HepG2 (cell line): ENCODE measurements around the gene P2RY6. TPM values are rescaled to one million over a fixed set of nuclear protein-coding genes. Genes with fewer than 3 reads are reported as not detected.

Experiments
- ATAC-seq: fragments of 200-7000 bp; cut with Tn5 transposase; 3 replicates; pipeline ENCODE4 v1.9.1; 2020; ENCODE audit warnings: mild to moderate bottlenecking, moderate library complexity
- Bru-seq: library from RNA; stranded (reverse); fragments of 400-500 nt; gene quantifications from one replicate; lab custom pipeline; 2021; lab: Mats Ljungman, UMichigan
- BruChase-seq, 2 experiments: library from RNA; stranded (reverse); fragments of 400-500 nt; gene quantifications; one replicate each; lab custom pipeline; 2021; lab: Mats Ljungman, UMichigan
- BruUV-seq: library from RNA; stranded (reverse); fragments of 400-500 nt; replicated peaks from 2 replicates; lab custom pipeline; 2021; lab: Mats Ljungman, UMichigan
- CTCF ChIA-PET: fragments of 300-600 bp; formaldehyde crosslinking; extraction: SDS; loops from one replicate; lab custom pipeline; 2021; ENCODE audit warnings: low total read pairs, inconsistent platforms, low intra/inter-chr PET ratio; lab: Yijun Ruan, JAX
- POLR2A ChIA-PET: fragments of 350-600 bp; sonication (Branson Sonifier 250); formaldehyde crosslinking; loops from one replicate; lab custom pipeline; 2020; ENCODE audit warnings: antibody characterized with exemption, inconsistent platforms; lab: Yijun Ruan, JAX
- DNase-seq: peaks from one replicate; pipeline ENCODE4 v3.0.0-alpha.2; 2015; ENCODE audit warnings: low spot score
- FAIRE-seq: peaks from 3 replicates; lab custom pipeline; 2011; peaks lifted over from hg19 to GRCh38; lab: Jason Lieb, UNC
- H2AFZ ChIP-seq: one replicate; pipeline ENCODE4 v1.6.1; 2011; ENCODE audit warnings: low read length, inconsistent platforms
- H3K27ac ChIP-seq: fragments of 300-600 bp; 3 replicates; pipeline ENCODE4 v1.8.0; 2011; ENCODE audit warnings: mixed run types, mild to moderate bottlenecking, mixed read lengths, low read length, inconsistent platforms; ENCODE audit not compliant: insufficient read depth; ENCODE audit errors: extremely low read length
- H3K27me3 ChIP-seq, 2 experiments: fragments of 200-600 bp in 1 of 2; 2 replicates in 1 of 2; 3 replicates in 1 of 2; pipeline versions ENCODE4 v1.6.0 to v1.8.0; 2011; ENCODE audit warnings: low read length in 2 of 2, mild to moderate bottlenecking in 2 of 2, moderate library complexity in 2 of 2, inconsistent platforms in 1 of 2; ENCODE audit not compliant: insufficient read depth in 2 of 2, control insufficient read depth in 1 of 2
- H3K36me3 ChIP-seq, 2 experiments: fragments of 200-600 bp in 1 of 2; replicated peaks in 1 of 2; 2 replicates in 1 of 2; 3 replicates in 1 of 2; pipeline versions ENCODE4 v1.5.1 to v1.8.0; 2011; ENCODE audit warnings: low read length in 2 of 2, inconsistent platforms in 1 of 2; ENCODE audit not compliant: insufficient read depth in 2 of 2, control insufficient read depth in 1 of 2
- H3K4me1 ChIP-seq: 2 replicates; pipeline ENCODE4 v1.5.1; 2012; ENCODE audit warnings: low read length, inconsistent platforms; ENCODE audit not compliant: insufficient read depth
- H3K4me2 ChIP-seq: 2 replicates; pipeline ENCODE4 v1.6.0; 2011; ENCODE audit warnings: low read depth, low read length, inconsistent platforms
- H3K4me3 ChIP-seq, 3 experiments: fragments of 200-600 bp in 1 of 3; sonication (generic), shearing (Covaris generic) in 1 of 3; replicated peaks in 1 of 3; 2 replicates each; pipeline ENCODE4 v1.5.1; 2011 to 2016; ENCODE audit warnings: low read length in 3 of 3, inconsistent platforms in 2 of 3, low read depth in 2 of 3, mild to moderate bottlenecking in 2 of 3, control low read depth in 1 of 3, mixed read lengths in 1 of 3; ENCODE audit not compliant: insufficient read depth in 1 of 3
- H3K79me2 ChIP-seq: one replicate; pipeline ENCODE4 v1.6.1; 2011; ENCODE audit warnings: low read length, inconsistent platforms; ENCODE audit not compliant: insufficient read depth
- H3K9ac ChIP-seq: 2 replicates; pipeline ENCODE4 v1.6.0; 2011; ENCODE audit warnings: mild to moderate bottlenecking, low read depth, low read length, inconsistent platforms; ENCODE audit not compliant: insufficient read depth
- H3K9me3 ChIP-seq: 2 replicates; pipeline ENCODE4 v1.5.1; 2012; ENCODE audit warnings: mild to moderate bottlenecking, low read length
- H4K20me1 ChIP-seq: 2 replicates; pipeline ENCODE4 v1.6.0; 2011; ENCODE audit warnings: inconsistent platforms, mild to moderate bottlenecking, low read length, moderate library complexity; ENCODE audit not compliant: insufficient read depth
- FOSL2 ChIP-seq: sonication (generic); formaldehyde crosslinking; IDR thresholded peaks from 2 replicates; pipeline ENCODE4 v1.4.0; 2020; ENCODE audit warnings: missing genetic modification reagents
- HDAC2 ChIP-seq: sonication (generic); formaldehyde crosslinking; IDR thresholded peaks from 2 replicates; pipeline ENCODE4 v1.4.0; 2020; ENCODE audit warnings: missing genetic modification reagents
- MAFK ChIP-seq, 2 experiments: IDR thresholded peaks in 1 of 2; conservative IDR thresholded peaks in 1 of 2; 2 replicates each; pipeline ENCODE4 v1.6.1; 2011; ENCODE audit warnings: improper control_type of control experiment in 2 of 2, low read length in 2 of 2
- NR2F6 ChIP-seq, 2 experiments: IDR thresholded peaks; 2 replicates each; pipeline ENCODE4 v1.6.1; 2016; ENCODE audit warnings: antibody characterized with exemption in 1 of 2, mild to moderate bottlenecking in 1 of 2
- POLR2A ChIP-seq, 2 experiments: IDR thresholded peaks; 2 replicates each; pipeline ENCODE4 v1.6.1; 2011; ENCODE audit warnings: low read depth in 2 of 2, low read length in 2 of 2, mild to moderate bottlenecking in 1 of 2, moderate library complexity in 1 of 2; ENCODE audit not compliant: insufficient read depth in 1 of 2
- SAP130 ChIP-seq: IDR thresholded peaks from 2 replicates; pipeline ENCODE4 v1.6.1; 2016; ENCODE audit warnings: low read depth
- SP1 ChIP-seq, 2 experiments: fragments of 450-650 bp in 1 of 2; sonication (generic) in 1 of 2; formaldehyde crosslinking in 1 of 2; IDR thresholded peaks; 2 replicates each; pipeline versions ENCODE4 v1.4.0 to v1.6.1; 2016 to 2020; ENCODE audit warnings: missing genetic modification reagents in 1 of 2
- THAP7 ChIP-seq: sonication (generic); formaldehyde crosslinking; IDR thresholded peaks from 2 replicates; pipeline ENCODE4 v1.8.1; 2023; ENCODE audit warnings: mild to moderate bottlenecking, missing genetic modification reagents
- ZMYM3 ChIP-seq: sonication (generic); formaldehyde crosslinking; IDR thresholded peaks from 2 replicates; pipeline ENCODE4 v1.5.1; 2020; ENCODE audit warnings: mild to moderate bottlenecking, missing genetic modification reagents
- ZNF275 ChIP-seq: sonication (generic); formaldehyde crosslinking; IDR thresholded peaks from 2 replicates; pipeline ENCODE4 v1.8.0; 2022; ENCODE audit warnings: missing genetic modification reagents, mild to moderate bottlenecking, inconsistent platforms, borderline replicate concordance
- ZNF276 ChIP-seq: sonication (generic); formaldehyde crosslinking; IDR thresholded peaks from 2 replicates; pipeline ENCODE4 v1.4.0; 2020; ENCODE audit warnings: mild to moderate bottlenecking, low read depth, missing genetic modification reagents
- ZNF552 ChIP-seq: sonication (generic); formaldehyde crosslinking; IDR thresholded peaks from 2 replicates; pipeline ENCODE4 v1.9.0; 2022; ENCODE audit warnings: missing genetic modification reagents, mild to moderate bottlenecking, borderline replicate concordance
- ZNF616 ChIP-seq: sonication (generic); formaldehyde crosslinking; IDR thresholded peaks from 2 replicates; pipeline ENCODE4 v1.5.0; 2020; ENCODE audit warnings: low read depth, mild to moderate bottlenecking, missing genetic modification reagents
- ZNF747 ChIP-seq: sonication (generic); formaldehyde crosslinking; IDR thresholded peaks from 2 replicates; pipeline ENCODE4 v1.8.1; 2023; ENCODE audit warnings: missing genetic modification reagents, mild to moderate bottlenecking, borderline replicate concordance
- WGBS: methylation state at CpG from one replicate; pipeline ENCODE4 v1.1.6; 2017; ENCODE audit warnings: low lambda C conversion rate; 5-methylcytosine and 5-hydroxymethylcytosine counted together
- in situ Hi-C: cut with HindIII; loops from 2 replicates; pipeline ENCODE4 v1.10.0; 2017; ENCODE audit warnings: low pct_unique_long_range_greater_than_20kb; ENCODE audit not compliant: extremely low pct_ligation_motif_present
- intact Hi-C: fragments of 100-400 bp; cut with micrococcal nuclease; formaldehyde crosslinking; loops from one replicate; pipeline ENCODE4 v1.10.0; 2022; ENCODE audit not compliant: unreplicated experiment
- long read RNA-seq, 2 experiments: library from RNA in 1 of 2; library from polyadenylated mRNA in 1 of 2; stranded (forward) in 1 of 2; unstranded in 1 of 2; transcript quantifications; one replicate each; pipeline ENCODE4 v2.0.0, GENCODE V29; 2019 to 2022
- polyA minus RNA-seq, 3 experiments: library from RNA; depleted of rRNA, polyadenylated mRNA; stranded (reverse); fragments of >200 nt; gene quantifications; 2 replicates each; pipeline ENCODE4 v1.2.3, GENCODE V29; 2011; ENCODE audit warnings: low replicate concordance in 1 of 3
- polyA plus RNA-seq, 8 experiments: library from polyadenylated mRNA; depleted of rRNA in 3 of 8; stranded (reverse) in 7 of 8; unstranded in 1 of 8; fragments of >200 nt; fragmentation: Illumina TruSeq in 4 of 8; extraction: Trizol in 4 of 8; gene quantifications; 2 replicates each; pipeline versions ENCODE4 v1.2.1 to v1.2.3, GENCODE V29; 2011 to 2016; ENCODE audit warnings: low read depth in 4 of 8, missing spikeins in 1 of 8, mixed read lengths in 1 of 8; ENCODE audit not compliant: insufficient read depth in 1 of 8
- total RNA-seq, 5 experiments: library from RNA; depleted of rRNA; stranded (reverse); fragments of >200 nt; fragmentation: Illumina TruSeq; extraction: Trizol; gene quantifications; 2 replicates each; pipeline ENCODE4 v1.2.3, GENCODE V29; 2016; ENCODE audit warnings: low read depth in 1 of 5

The P2RY6 gene
- total RNA-seq (2016; rRNA removed; fragmentation: Illumina TruSeq; extraction: Trizol), result 0.11 and 0.29 TPM in 2 replicates
- 0.10 TPM in 1 of 2 replicates, not detected in the other for total RNA-seq (2016; cell fraction: cytosol; rRNA removed; fragmentation: Illumina TruSeq; extraction: Trizol; ENCODE audit: low read depth)
- total RNA-seq (2016; cell fraction: insoluble cytoplasmic fraction; rRNA removed; fragmentation: Illumina TruSeq; extraction: Trizol), result 0.13 and 0.27 TPM in 2 replicates
- total RNA-seq (2016; cell fraction: membrane; rRNA removed; fragmentation: Illumina TruSeq; extraction: Trizol), result not detected in 2 replicates
- total RNA-seq (2016; cell fraction: nucleus; rRNA removed; fragmentation: Illumina TruSeq; extraction: Trizol), result not detected in 2 replicates
- 0.09 and 0.29 TPM in 2 replicates for polyA plus RNA-seq (2011; rRNA removed)
- 0.10 and 0.12 TPM in 2 replicates for polyA plus RNA-seq (2011; cell fraction: cytosol; rRNA removed)
- polyA plus RNA-seq (2011; cell fraction: nucleus; rRNA removed), result 0.05 and 0.35 TPM in 2 replicates
- polyA plus RNA-seq (2012), result 0.24 TPM in 1 of 2 replicates, not detected in the other
- polyA plus RNA-seq (2016; cell fraction: cytosol; fragmentation: Illumina TruSeq; extraction: Trizol; ENCODE audit: low read depth), result 0.05 and 0.06 TPM in 2 replicates
- polyA plus RNA-seq (2016; cell fraction: insoluble cytoplasmic fraction; fragmentation: Illumina TruSeq; extraction: Trizol; ENCODE audit: low read depth), result 0.10 and 0.20 TPM in 2 replicates
- 0.10 and 0.17 TPM in 2 replicates for polyA plus RNA-seq (2016; cell fraction: membrane; fragmentation: Illumina TruSeq; extraction: Trizol; ENCODE audit: low read depth)
- 0.36 and 0.41 TPM in 2 replicates for polyA plus RNA-seq (2016; cell fraction: nucleus; fragmentation: Illumina TruSeq; extraction: Trizol; ENCODE audit: insufficient read depth, low read depth)
- polyA minus RNA-seq (2011; rRNA and poly(A)+ RNA removed; ENCODE audit: low replicate concordance), result 0.40 and 1.7 TPM in 2 replicates
- polyA minus RNA-seq (2011; cell fraction: cytosol; rRNA and poly(A)+ RNA removed), result not detected in 2 replicates
- 0.12 and 0.26 TPM in 2 replicates for polyA minus RNA-seq (2011; cell fraction: nucleus; rRNA and poly(A)+ RNA removed)
- Bru-seq, nascent RNA, result percentile 28 among the genes with signal in this experiment
- percentile 12 among the genes with signal in this experiment for BruChase-seq, experiment 1, labeled RNA remaining after a 6-hour chase
- percentile 16 among the genes with signal in this experiment for BruChase-seq, experiment 2, labeled RNA remaining after a 2-hour chase
- long read RNA-seq, experiment 1, partial matches to known transcripts, result 0 of 1 reads
- long read RNA-seq, experiment 1, other reads (novel, unspliced or antisense), result 0 of 1 reads
- long read RNA-seq, experiment 2, partial matches to known transcripts, result 0 of 1 reads
- long read RNA-seq, experiment 2, other reads (novel, unspliced or antisense), result 1 of 1 reads

- Histone ChIP-seq H3K36me3 (no peaks in the 10 kb centered on the region), H4K20me1 (no peaks in the 10 kb centered on the region), H3K4me1 (peaks cover 50% of the 10 kb centered on the region), H3K27ac (no peak within 1 kb of the TSS), H3K4me3 (peak within 1 kb of the TSS in 1 of 3 experiments; percentile 45; a peak in 1 of 6 replicates), H3K9me3 (no peaks in the 10 kb centered on the region), H3K27me3 (peaks cover 4 to 39% of the 10 kb centered on the region in 2 experiments; a peak in 4 of 5 replicates), H3K4me2 (peak within 1 kb of the TSS; percentile 59), H3K9ac (no peak within 1 kb of the TSS), H2AFZ (no peak within 1 kb of the TSS), H3K79me2 (no peaks in the 10 kb centered on the region)
- intact Hi-C loops, result no loop called here
- ATAC-seq (peak; percentile 76), FAIRE-seq (peak; percentile 83), DNase-seq (peak; percentile 75)
- ChIA-PET POLR2A (interaction anchor here (1.0 kb wide), 1 partner anchor 35 kb away, joined by 5 read pairs; no protein-coding TSS in a partner anchor), CTCF (no interaction called here)
- 42% methylated on average over 11 of the region's 17 CpGs for WGBS
- BruUV-seq, result no TSS peak
- in situ Hi-C loops, result no loop called here
- TF ChIP-seq MAFK (conservative IDR thresholded peaks at IDR 0.05 in 1 of 2, IDR thresholded peaks at IDR 0.05 in 1 of 2; ENCODE audit: low read length in 2 of 2) (peak; percentile 80 to 90), ZNF552 (CRISPR knock-in tag) (no peak), NR2F6 (IDR thresholded peaks at IDR 0.05) (no peak), NR2F6 (CRISPR knock-in tag; IDR thresholded peaks at IDR 0.05) (0 out of 2 replicates have a peak, but pooled peaks have one; percentile 14), HDAC2 (CRISPR knock-in tag) (peak; percentile 39; the same call in 1 of the 2 replicates), ZNF747 (no peak), FOSL2 (CRISPR knock-in tag) (peak; percentile 94), SAP130 (CRISPR knock-in tag) (peak; percentile 61), SP1 (IDR thresholded peaks at IDR 0.05) (no peak), SP1 (CRISPR knock-in tag; IDR thresholded peaks at IDR 0.05) (no peak), ZMYM3 (CRISPR knock-in tag) (0 out of 2 replicates have a peak, but pooled peaks have one; percentile 19), ZNF275 (CRISPR knock-in tag) (no peak), POLR2A (IDR thresholded peaks at IDR 0.05; ENCODE audit: insufficient read depth in 1 of 2, low read depth in 2 of 2, low read length in 2 of 2) (no peak), ZNF276 (CRISPR knock-in tag) (no peak), ZNF616 (CRISPR knock-in tag) (no peak), THAP7 (CRISPR knock-in tag) (no peak)
These were observed at the start of gene P2RY6 for GRCh38 chr11:73271936-73272679. Gene P2RY6, plus strand, starts transcription at chr11:73272338. Its CDS starts 24,181 bp downstream, at chr11:73296519.
